Stimulated activated naive CD8-positive, alpha-beta T cell treated with anti-CD3 and anti-CD28 coated beads, Interleukin-15, amount 100 ng/mL, for 72 hours (primary cell): ENCODE data around the gene NRG3.

Experiments
- ATAC-seq: fragments of 150-1000 bp; cut with Tn5 transposase; 2 replicates; pipeline ENCODE4 v1.10.0; 2021; ENCODE audit warnings: mild to moderate bottlenecking, moderate library complexity
- DNase-seq, 2 donors: peaks; one replicate each; pipeline ENCODE4 v3.0.0; 2021 to 2022
- H3K27ac Mint-ChIP-seq, 2 donors: one replicate each; pipeline ENCODE4 v1.8.0; 2022; ENCODE audit warnings: mild to moderate bottlenecking in 2 of 2, mixed read lengths in 2 of 2, moderate library complexity in 2 of 2
- H3K27me3 Mint-ChIP-seq: one replicate; pipeline ENCODE4 v1.8.0; 2022; ENCODE audit warnings: mixed read lengths
- H3K4me1 Mint-ChIP-seq: one replicate; pipeline ENCODE4 v1.8.0; 2022; ENCODE audit warnings: mild to moderate bottlenecking, mixed read lengths
- H3K4me3 Mint-ChIP-seq, 2 donors: one replicate each; pipeline ENCODE4 v1.8.0; 2022; ENCODE audit warnings: mild to moderate bottlenecking in 2 of 2, mixed read lengths in 2 of 2, moderate library complexity in 1 of 2
- H3K9me3 Mint-ChIP-seq, 2 donors: one replicate each; pipeline ENCODE4 v1.8.0; 2022; ENCODE audit warnings: mixed read lengths in 2 of 2

The NRG3 gene

GRCh38 chr10:82234173-82234572 is 359.2 kb downstream of the NRG3 start:
- H3K27ac Mint-ChIP-seq: no peak overlapping the region
- no peak for DNase-seq

GRCh38 chr10:82236084-82236731 is 361.2 kb downstream of the NRG3 start:
- ATAC-seq: no peak
- H3K4me1 Mint-ChIP-seq: no peaks in the 10 kb centered on the region
- DNase-seq: no peak
- no peak overlapping the region for H3K4me3 Mint-ChIP-seq
- peaks cover 0 to 16% of the 10 kb centered on the region in 2 donors for H3K9me3 Mint-ChIP-seq
- no peaks in the 10 kb centered on the region for H3K27me3 Mint-ChIP-seq
- H3K27ac Mint-ChIP-seq: no peak overlapping the region

More at GRCh38 chr10:82234173-82234572, 359.2 kb downstream of the NRG3 start:
- Mint-ChIP-seq H3K4me3 (no peak overlapping the region), H3K9me3 (peaks cover 5 to 22% of the 10 kb centered on the region in 2 donors), H3K4me1 (no peaks in the 10 kb centered on the region), H3K27me3 (no peaks in the 10 kb centered on the region)
- no peak for ATAC-seq

DNA sequence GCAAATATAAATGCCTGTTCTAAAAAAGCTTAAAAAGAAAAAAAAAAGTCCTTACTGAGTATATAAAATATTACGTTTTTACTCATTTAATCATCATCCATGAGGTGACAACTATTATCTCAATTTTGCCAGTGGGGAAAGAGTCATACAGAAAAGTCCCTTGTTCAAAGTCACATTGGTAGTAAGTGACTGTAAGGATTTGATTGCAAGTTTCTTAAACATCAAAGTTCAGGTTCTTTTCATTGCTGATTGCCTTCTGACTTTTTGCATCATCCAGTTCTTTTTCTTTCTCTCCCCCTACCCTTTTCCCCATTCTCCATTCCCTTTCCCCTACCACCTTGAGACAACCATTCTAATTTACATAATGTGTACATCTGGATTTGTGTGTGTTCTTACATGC is 363.3 kb downstream of the NRG3 start:
- Mint-ChIP-seq H3K9me3 (peaks cover 0 to 8% of the 10 kb centered on the region in 2 donors), H3K4me3 (no peak overlapping the region), H3K27me3 (no peaks in the 10 kb centered on the region), H3K27ac (no peak overlapping the region), H3K4me1 (no peaks in the 10 kb centered on the region)
- ATAC-seq (no peak), DNase-seq (no peak)

- H3K27me3 Mint-ChIP-seq: no peaks in the 10 kb centered on the region
Measured at GRCh38 chr10:82240408-82240807, 365.4 kb downstream of the NRG3 start.

DNA sequence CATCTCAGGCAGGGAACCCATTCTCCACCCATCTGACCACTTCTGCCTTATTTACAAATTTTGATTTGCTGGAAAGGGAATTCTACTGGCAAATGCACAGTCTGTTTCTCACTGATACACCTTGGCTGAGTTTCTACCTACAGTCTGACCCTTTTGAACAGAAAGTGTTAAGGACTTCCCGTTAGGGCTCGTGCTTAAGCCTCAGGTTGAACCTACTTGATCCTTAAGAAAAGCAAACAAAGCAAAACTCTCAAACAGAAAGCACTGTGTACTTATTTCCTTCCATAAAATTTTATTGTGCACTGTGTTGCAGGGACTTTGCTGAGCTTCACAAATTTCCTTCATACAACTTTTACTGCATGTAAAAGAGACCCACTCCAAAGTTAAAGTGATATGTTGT is 367.8 kb downstream of the NRG3 start:
- Mint-ChIP-seq H3K27ac (no peak overlapping the region), H3K4me1 (no peaks in the 10 kb centered on the region), H3K27me3 (no peaks in the 10 kb centered on the region), H3K4me3 (no peak overlapping the region), H3K9me3 (no peaks in the 10 kb centered on the region)
- ATAC-seq (no peak), DNase-seq (no peak)

More at GRCh38 chr10:82240408-82240807, 365.4 kb downstream of the NRG3 start:
- H3K9me3 Mint-ChIP-seq: no peaks in the 10 kb centered on the region
- ATAC-seq (no peak), DNase-seq (no peak)
- no peaks in the 10 kb centered on the region for H3K4me1 Mint-ChIP-seq
- no peak overlapping the region for H3K27ac Mint-ChIP-seq
- no peak overlapping the region for H3K4me3 Mint-ChIP-seq

GRCh38 chr10:82245157-82245556 is 370.2 kb downstream of the NRG3 start:
- Mint-ChIP-seq H3K9me3 (no peaks in the 10 kb centered on the region), H3K4me3 (no peak overlapping the region), H3K27ac (no peak overlapping the region), H3K4me1 (no peaks in the 10 kb centered on the region), H3K27me3 (no peaks in the 10 kb centered on the region)
- DNase-seq (no peak), ATAC-seq (no peak)

GRCh38 chr10:82245906-82246560 is 371.0 kb downstream of the NRG3 start:
- Mint-ChIP-seq H3K27ac (no peak overlapping the region), H3K9me3 (no peaks in the 10 kb centered on the region), H3K27me3 (no peaks in the 10 kb centered on the region), H3K4me1 (no peaks in the 10 kb centered on the region), H3K4me3 (no peak overlapping the region)
- DNase-seq: no peak
- ATAC-seq: no peak

DNA sequence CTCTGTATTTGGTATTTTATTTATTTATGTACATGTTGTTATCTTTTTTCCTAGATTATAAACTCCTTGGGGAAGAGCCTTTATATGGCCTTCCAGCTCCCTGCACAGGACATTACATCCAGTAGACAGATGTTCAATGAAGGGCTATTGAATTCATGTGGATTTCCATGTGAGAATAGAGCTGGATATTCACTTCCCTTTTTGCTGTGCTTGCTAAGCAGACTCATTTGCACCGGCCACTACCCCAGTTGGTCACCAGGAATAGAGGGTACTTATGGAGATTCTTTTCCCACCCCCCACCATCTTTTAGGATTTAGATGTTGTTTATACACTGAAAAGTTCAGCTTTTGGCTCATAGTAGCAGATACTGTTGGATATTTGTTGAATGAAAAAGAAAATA is 374.1 kb downstream of the NRG3 start:
- H3K4me1 Mint-ChIP-seq: no peaks in the 10 kb centered on the region
- H3K4me3 Mint-ChIP-seq: no peak overlapping the region
- no peak overlapping the region for H3K27ac Mint-ChIP-seq
- ATAC-seq (no peak), DNase-seq (no peak)
- peaks cover 8% of the 10 kb centered on the region in 2 donors for H3K9me3 Mint-ChIP-seq
- no peaks in the 10 kb centered on the region for H3K27me3 Mint-ChIP-seq

DNA sequence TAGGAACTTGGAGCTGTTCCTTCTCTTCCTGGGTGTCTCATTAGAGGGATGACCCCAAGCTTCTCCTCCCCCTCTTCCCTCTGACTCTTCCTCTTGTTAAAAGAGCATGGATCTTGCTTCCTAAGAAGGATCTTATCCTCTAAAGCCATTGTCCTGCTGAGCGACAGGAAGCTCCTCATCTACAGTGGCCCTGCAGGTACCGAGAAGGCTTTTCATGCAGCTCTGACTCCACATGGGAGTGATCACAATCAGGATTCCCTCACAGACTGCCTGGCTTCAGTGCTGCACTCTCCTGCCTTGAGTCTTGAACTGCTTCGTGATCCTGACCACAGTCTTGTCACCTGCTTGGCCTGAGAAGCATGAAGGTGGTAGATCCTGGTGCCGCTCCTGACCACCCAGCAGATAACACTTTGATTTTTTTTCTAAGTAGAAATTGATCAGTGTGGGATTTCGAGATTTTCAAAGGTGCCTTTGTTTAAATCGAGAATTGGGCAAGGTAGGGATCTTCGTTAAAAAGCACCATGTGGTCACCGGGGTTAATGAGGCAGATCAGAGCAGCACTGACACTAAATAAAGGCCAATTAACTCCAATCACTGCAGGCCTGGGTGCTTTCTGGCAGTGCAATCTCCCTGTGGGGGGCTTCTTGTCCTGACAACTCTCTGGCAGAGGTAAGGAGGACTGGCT is 376.4 kb downstream of the NRG3 start:
- ATAC-seq: no peak

GRCh38 chr10:82252081-82252480 is 377.1 kb downstream of the NRG3 start:
- no peak overlapping the region for H3K27ac Mint-ChIP-seq
- no peak for DNase-seq
- no peak overlapping the region for H3K4me3 Mint-ChIP-seq
- ATAC-seq: no peak
- H3K9me3 Mint-ChIP-seq: peaks cover 14 to 15% of the 10 kb centered on the region in 2 donors
- H3K4me1 Mint-ChIP-seq: no peaks in the 10 kb centered on the region
- H3K27me3 Mint-ChIP-seq: no peaks in the 10 kb centered on the region

More for the DNA sequence above, 376.4 kb downstream of the NRG3 start:
- Mint-ChIP-seq H3K9me3 (peaks cover 10 to 11% of the 10 kb centered on the region in 2 donors), H3K27me3 (no peaks in the 10 kb centered on the region), H3K4me1 (no peaks in the 10 kb centered on the region), H3K4me3 (no peak overlapping the region), H3K27ac (no peak overlapping the region)
- DNase-seq: no peak

DNA sequence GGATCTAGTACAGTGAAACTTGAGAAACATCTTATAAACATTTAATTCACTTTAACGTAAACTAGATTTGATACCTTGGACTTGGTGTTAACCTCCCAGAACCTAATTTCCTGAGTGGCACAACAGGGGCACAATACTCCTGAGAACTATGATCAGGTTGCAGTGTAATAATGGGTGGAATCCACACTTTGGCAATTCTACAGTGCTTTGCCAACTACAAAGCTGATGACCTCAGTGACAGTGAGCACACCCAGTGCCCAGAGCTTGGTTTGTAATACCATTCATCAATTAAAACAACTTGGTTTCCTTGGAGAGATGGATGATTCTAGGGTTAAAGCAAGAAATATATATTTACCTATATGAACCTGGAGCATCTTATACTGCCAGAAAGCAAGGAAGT is 379.2 kb downstream of the NRG3 start:
- DNase-seq: no peak
- Mint-ChIP-seq H3K27ac (no peak overlapping the region), H3K4me3 (no peak overlapping the region), H3K27me3 (no peaks in the 10 kb centered on the region), H3K9me3 (peaks cover 14 to 15% of the 10 kb centered on the region in 2 donors), H3K4me1 (no peaks in the 10 kb centered on the region)
- no peak for ATAC-seq

DNA sequence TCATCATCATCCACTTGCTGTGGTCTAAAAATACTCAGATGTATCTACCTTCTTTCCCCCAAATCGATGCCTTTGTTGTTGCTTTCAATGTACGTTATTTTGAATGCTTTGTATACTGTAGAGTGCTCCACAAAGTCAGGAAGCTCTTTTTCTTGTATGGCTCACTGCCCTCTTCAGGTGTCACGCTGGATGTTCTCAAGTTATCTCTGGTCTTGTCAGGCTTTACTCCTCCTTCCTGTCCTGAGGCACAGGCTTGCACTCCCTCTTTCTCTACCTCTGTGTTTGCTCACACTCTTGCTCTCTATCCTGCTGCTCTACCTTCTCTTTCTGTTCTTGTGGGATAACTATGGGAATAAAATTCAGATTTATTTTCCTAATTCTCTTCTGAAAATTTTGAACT is 381.3 kb downstream of the NRG3 start:
- Mint-ChIP-seq H3K27ac (no peak overlapping the region), H3K9me3 (peaks cover 14 to 15% of the 10 kb centered on the region in 2 donors), H3K27me3 (no peaks in the 10 kb centered on the region), H3K4me1 (no peaks in the 10 kb centered on the region), H3K4me3 (no peak overlapping the region)
- DNase-seq (no peak), ATAC-seq (no peak)

DNA sequence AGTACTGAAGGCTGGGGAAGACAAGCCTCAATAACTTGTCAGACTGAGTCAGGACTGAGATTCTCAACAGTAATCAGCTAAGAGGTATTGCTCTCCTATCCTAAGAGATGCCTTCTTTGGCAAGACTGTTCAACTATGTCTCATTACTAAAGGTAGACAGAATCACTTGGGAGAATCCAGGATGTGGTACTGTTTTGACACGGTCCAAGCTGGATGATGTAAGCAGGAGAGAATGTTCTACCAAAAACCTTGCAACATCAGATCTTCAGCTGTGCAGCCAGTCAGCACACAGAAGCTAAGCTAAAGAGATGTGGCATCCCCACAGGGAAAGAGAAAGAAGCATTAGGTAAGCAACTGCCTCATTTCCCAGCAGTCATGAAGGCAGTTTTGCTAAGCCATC is 391.4 kb downstream of the NRG3 start:
- ATAC-seq (no peak), DNase-seq (no peak)
- Mint-ChIP-seq H3K9me3 (peaks cover 20 to 38% of the 10 kb centered on the region in 2 donors), H3K4me3 (no peak overlapping the region), H3K27me3 (no peaks in the 10 kb centered on the region), H3K4me1 (no peaks in the 10 kb centered on the region), H3K27ac (no peak overlapping the region)

GRCh38 chr10:82267014-82267413 is 392.0 kb downstream of the NRG3 start:
- Mint-ChIP-seq H3K9me3 (peaks cover 21 to 35% of the 10 kb centered on the region in 2 donors), H3K4me3 (no peak overlapping the region), H3K27ac (no peak overlapping the region), H3K4me1 (no peaks in the 10 kb centered on the region), H3K27me3 (no peaks in the 10 kb centered on the region)
- ATAC-seq (no peak), DNase-seq (no peak)

DNA sequence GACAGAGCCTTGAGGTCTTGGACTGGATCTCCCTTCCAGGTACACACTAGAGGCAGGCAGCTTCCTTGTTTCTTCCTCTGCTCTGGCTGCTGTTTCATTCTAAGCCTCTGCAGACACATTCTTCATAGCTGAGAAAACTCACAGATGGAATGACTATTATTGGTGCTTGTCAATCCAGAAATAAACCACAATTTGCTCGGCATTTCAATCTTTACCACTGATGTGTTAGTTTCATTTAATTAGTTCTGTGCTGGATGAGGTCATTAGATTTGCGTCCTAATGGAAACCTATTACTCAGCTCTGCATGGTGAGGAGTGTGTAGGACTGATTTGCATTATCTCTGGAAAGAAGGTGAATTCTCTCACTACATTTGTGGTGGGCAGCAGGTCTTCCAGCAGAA is 392.5 kb downstream of the NRG3 start:
- DNase-seq: no peak
- H3K9me3 Mint-ChIP-seq: peaks cover 25 to 31% of the 10 kb centered on the region in 2 donors

DNA sequence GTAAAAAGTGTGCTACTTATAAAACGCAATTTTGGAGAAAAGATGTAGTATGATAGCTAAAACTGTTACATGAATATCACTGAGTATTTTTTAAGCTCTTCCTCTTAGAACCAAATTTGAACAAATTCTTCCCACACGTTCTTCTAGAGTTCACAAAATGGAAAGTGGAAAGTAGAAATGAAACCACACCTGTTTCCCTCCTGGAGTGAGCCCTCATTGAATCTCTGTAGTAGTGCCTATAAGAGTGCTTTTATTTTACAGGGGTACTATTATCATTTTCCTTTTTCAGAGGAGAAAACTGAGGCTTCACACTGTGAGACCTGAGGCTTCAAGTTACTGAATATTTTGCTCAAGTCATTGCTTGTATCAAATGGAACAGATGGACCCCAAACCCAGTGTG is 393.0 kb downstream of the NRG3 start:
- peaks cover 25 to 31% of the 10 kb centered on the region in 2 donors for H3K9me3 Mint-ChIP-seq
- ATAC-seq: no peak

More for the DNA sequence above, 392.5 kb downstream of the NRG3 start:
- H3K27me3 Mint-ChIP-seq: no peaks in the 10 kb centered on the region
- H3K4me3 Mint-ChIP-seq: no peak overlapping the region
- no peak overlapping the region for H3K27ac Mint-ChIP-seq
- ATAC-seq: no peak
- H3K4me1 Mint-ChIP-seq: no peaks in the 10 kb centered on the region

More for the DNA sequence above, 393.0 kb downstream of the NRG3 start:
- H3K4me1 Mint-ChIP-seq: no peaks in the 10 kb centered on the region
- H3K27me3 Mint-ChIP-seq: no peaks in the 10 kb centered on the region
- H3K4me3 Mint-ChIP-seq: no peak overlapping the region
- no peak for DNase-seq
- H3K27ac Mint-ChIP-seq: no peak overlapping the region
